Mucosa of descending colon (tissue), 3 donors: ENCODE measurements around the gene TCF4. TPM values are rescaled to one million over a fixed set of nuclear protein-coding genes. Genes with fewer than 3 reads are reported as not detected.

ENCODE experiments used
- ATAC-seq: fragments of 200-7000 bp; cut with Tn5 transposase; one replicate; pipeline ENCODE4 v1.9.1; 2020; ENCODE audit warnings: mild to moderate bottlenecking, moderate library complexity
- DNase-seq, 3 donors: peaks; one replicate each; pipeline ENCODE4 v3.0.0-alpha.2; 2020
- H3K36me3 ChIP-seq: fragments of 200-600 bp; one replicate; pipeline ENCODE4 v1.8.0; 2021; ENCODE audit warnings: low read depth, mild to moderate bottlenecking
- H3K4me1 ChIP-seq: fragments of 200-600 bp; one replicate; pipeline ENCODE4 v1.8.0; 2021; ENCODE audit warnings: low read depth, mild to moderate bottlenecking
- H3K4me3 ChIP-seq: fragments of 200-600 bp; one replicate; pipeline ENCODE4 v1.8.0; 2021; ENCODE audit warnings: mild to moderate bottlenecking
- H3K9me3 ChIP-seq: fragments of 200-600 bp; one replicate; pipeline ENCODE4 v1.8.0; 2021; ENCODE audit warnings: mild to moderate bottlenecking
- CTCF ChIP-seq: fragments of 200-600 bp; IDR thresholded peaks from one replicate; pipeline ENCODE4 v1.8.0; 2022; ENCODE audit warnings: antibody characterized with exemption, mild to moderate bottlenecking
- intact Hi-C, 2 donors: fragments of 100-400 bp; cut with DNase I in 1 of 2; cut with micrococcal nuclease in 1 of 2; formaldehyde crosslinking; loops; one replicate each; pipeline versions ENCODE4 v1.11.0 to v1.11.1; 2022; cut with DNase I, micrococcal nuclease
- long read RNA-seq, 2 donors: library from polyadenylated mRNA; unstranded; transcript quantifications; one replicate each; pipeline ENCODE4 v2.0.0, GENCODE V29; 2019 to 2021
- total RNA-seq, 3 donors: library from RNA; stranded (reverse); fragmentation: NEBNext Ultra II Directional in 2 of 3; extraction: Animal tissue kit (Norgen Biotek cat#: 25700) in 2 of 3; gene quantifications; one replicate each; pipeline versions ENCODE4 v1.2.1 to v1.2.4, GENCODE V29; 2021 to 2023
- donor health status: DM: no; HTN: no; CAD: no; lungs with moderate emphysema.
- donor health status: DM: no; HTN: no; CAD: no.
- donor health status: DM: no; HTN: yes; CAD: no.

The TCF4 gene
- 10 to 100 TPM; 20.7 to 88.2 (median 24.6) TPM for total RNA-seq
- long read RNA-seq, donor 1, full-length matches to known transcripts, result 33 of 70 reads
- long read RNA-seq, donor 1, partial matches to known transcripts, result 5 of 70 reads
- long read RNA-seq, donor 1, other reads (novel, unspliced or antisense), result 32 of 70 reads
- long read RNA-seq, donor 2, partial matches to known transcripts, result 2 of 16 reads
- long read RNA-seq, donor 2, other reads (novel, unspliced or antisense), result 9 of 16 reads

- DNase-seq (peak; percentile 30 to 60 (median 35)), ATAC-seq (peak; percentile 23)
- Histone ChIP-seq H3K4me1 (no peaks in the 10 kb centered on the region), H3K4me3 (peak within 1 kb of the TSS; percentile 14), H3K9me3 (no peaks in the 10 kb centered on the region), H3K36me3 (no peaks in the 10 kb centered on the region)
- TF ChIP-seq CTCF, result no peak
- intact Hi-C loops, result loop anchor here (10.0 kb wide), 1 partner anchor 163 kb away; no protein-coding TSS in a partner anchor
These were observed at the start of gene TCF4 for GRCh38 chr18:55588111-55588869. TSS of gene TCF4 (minus strand) at chr18:55588192. CDS start at chr18:55587116, 1,076 bp downstream.

GRCh38 chr18:55637204-55637603, 49.2 kb upstream of the TCF4 start:
- intact Hi-C loops, result no loop called here
- Histone ChIP-seq H3K36me3 (no peaks in the 10 kb centered on the region), H3K4me3 (no peak overlapping the region), H3K4me1 (no peaks in the 10 kb centered on the region), H3K9me3 (peaks cover 9% of the 10 kb centered on the region)
- ATAC-seq (no peak), DNase-seq (no peak)
- TF ChIP-seq CTCF, result no peak

GRCh38 chr18:55635439-55635838, 47.4 kb upstream of the TCF4 start:
- Histone ChIP-seq H3K36me3 (no peaks in the 10 kb centered on the region), H3K4me3 (no peak overlapping the region), H3K9me3 (peaks cover 6% of the 10 kb centered on the region), H3K4me1 (no peaks in the 10 kb centered on the region)
- DNase-seq, result no peak
- intact Hi-C loops, result no loop called here
- ATAC-seq, result no peak
- TF ChIP-seq CTCF, result no peak

- ATAC-seq, result no peak
- Histone ChIP-seq H3K4me1 (no peaks in the 10 kb centered on the region), H3K9me3 (peaks cover 2% of the 10 kb centered on the region), H3K36me3 (no peaks in the 10 kb centered on the region), H3K4me3 (no peak overlapping the region)
- TF ChIP-seq CTCF, result no peak
- intact Hi-C loops, result no loop called here
- DNase-seq, result no peak
These were observed 46.6 kb upstream of the TCF4 start for GRCh38 chr18:55634545-55634944.

GRCh38 chr18:55633032-55633431, 45.0 kb upstream of the TCF4 start:
- H3K4me1 ChIP-seq, result no peaks in the 10 kb centered on the region
- DNase-seq (no peak), ATAC-seq (no peak)
- peaks cover 2% of the 10 kb centered on the region for H3K9me3 ChIP-seq
- no peaks in the 10 kb centered on the region for H3K36me3 ChIP-seq
- intact Hi-C loops, result no loop called here
- no peak overlapping the region for H3K4me3 ChIP-seq
- no peak for TF ChIP-seq CTCF
